ENCODE data around the gene FLT3.

Gene FLT3

GRCh38 chr13:28001049-28001448, 99.3 kb downstream of the FLT3 start:
- no peak for DNase-seq

DNA sequence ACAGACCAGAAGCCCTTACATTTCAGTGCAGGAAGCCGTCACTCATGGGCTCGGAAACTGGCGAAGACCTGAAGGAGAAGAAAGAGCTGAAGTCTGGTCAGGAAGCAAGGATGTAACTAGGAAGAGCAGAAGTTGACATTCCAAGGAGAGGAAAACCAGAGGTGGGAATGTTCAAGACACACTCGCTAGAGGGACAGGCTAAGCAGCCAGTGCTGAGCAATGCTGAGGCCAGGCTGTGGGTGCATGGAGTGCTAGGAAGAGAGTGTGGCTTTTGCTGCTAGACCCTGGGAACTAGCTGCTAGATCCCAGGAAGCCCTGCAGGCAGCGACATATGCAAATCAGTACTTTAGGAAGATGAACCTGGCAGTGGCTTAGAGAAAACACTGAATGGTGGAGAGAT, 99.8 kb downstream of the FLT3 start:
- DNase-seq = no peak

GRCh38 chr13:27997904-27998522, 102.4 kb downstream of the FLT3 start:
- DNase-seq = peak; percentile 9

DNA sequence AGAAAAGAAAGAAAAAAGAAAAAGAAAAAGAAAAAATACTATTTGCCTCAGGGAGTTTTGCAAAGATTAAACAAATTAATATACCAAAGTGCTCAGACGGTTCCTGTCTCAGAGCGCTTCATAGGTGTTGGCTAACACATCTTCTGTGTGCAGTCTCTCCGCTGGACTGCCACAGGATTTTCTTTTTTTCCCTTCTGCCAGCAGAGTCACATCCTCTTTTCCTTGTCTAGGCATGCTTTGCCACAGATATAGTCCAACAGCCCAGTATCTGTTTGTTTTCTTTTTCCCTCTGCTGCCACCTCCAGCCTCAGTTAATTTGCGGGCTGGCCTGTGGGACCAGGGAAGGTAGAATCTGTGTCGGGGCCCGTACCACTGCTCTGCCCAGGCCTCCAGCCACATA, 108.5 kb downstream of the FLT3 start:
- no peak for DNase-seq

DNA sequence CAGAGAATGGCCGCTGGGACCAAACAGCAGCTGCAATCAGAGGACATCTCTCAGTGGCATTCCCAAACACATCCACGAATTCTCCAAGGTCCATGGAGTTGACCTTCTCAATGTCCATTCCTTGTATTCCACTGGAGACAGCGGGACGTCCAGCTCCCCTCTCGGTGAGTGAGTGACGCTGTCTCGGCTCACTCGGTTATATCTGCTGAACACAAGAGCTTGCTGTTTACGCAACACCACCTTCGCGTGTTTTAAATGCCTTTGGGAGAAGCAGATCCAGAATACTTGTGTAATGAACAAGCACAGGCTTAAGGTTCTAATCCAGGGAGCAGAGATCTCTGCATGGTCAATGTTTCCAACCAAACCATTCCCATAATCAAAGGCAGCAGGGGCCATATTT, 111.9 kb downstream of the FLT3 start, which contains the start of gene URAD:
Gene URAD (minus strand): TSS at position 174 of the 400 bp plus-strand sequence. CDS start 56 bp downstream, at position 118.
- DNase-seq = no peak

GRCh38 chr13:27985600-27985999, 114.8 kb downstream of the FLT3 start:
- no peak for DNase-seq

GRCh38 chr13:27982361-27982760, 118.0 kb downstream of the FLT3 start:
- no peak for DNase-seq

GRCh38 chr13:27981006-27981708, 119.2 kb downstream of the FLT3 start:
- no peak for DNase-seq

DNA sequence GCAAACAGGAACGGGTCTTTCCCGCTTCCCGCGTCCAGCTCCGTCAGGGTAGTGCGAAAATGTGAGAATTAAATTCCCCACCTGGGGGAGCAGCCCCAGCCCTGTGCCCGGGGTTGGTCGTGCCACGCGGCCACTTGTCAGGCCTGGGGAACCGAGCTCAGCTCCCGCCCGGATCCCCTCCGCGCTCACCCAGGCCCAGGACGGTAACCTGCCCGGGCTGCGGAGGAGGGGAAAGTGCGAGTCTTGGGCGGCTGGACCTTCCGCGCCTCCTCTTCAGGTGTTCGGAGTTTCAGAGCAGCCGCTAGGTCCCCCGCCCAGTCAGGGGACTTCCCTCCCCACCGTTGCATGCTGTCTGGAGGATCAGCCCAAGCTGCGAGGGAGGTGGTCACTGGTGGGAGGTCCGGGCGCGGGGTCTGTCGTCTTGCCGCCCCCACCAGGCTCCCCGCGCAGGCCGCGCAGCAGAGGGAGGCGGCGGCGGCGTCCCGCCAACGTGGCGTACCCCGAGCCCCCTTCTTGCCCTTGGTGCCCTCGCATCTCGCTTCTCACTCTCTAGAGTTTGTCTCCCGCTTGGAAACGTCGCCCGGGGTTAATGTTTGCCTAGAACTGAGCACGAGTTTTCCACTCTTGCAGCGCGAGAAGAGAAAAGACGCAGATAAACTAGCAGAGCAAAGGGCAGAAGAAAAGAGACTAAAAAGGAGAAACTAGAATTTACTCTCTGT, 119.9 kb downstream of the FLT3 start:
- no peak for DNase-seq

GRCh38 chr13:27979765-27980279, 120.6 kb downstream of the FLT3 start:
- no peak for DNase-seq

DNA sequence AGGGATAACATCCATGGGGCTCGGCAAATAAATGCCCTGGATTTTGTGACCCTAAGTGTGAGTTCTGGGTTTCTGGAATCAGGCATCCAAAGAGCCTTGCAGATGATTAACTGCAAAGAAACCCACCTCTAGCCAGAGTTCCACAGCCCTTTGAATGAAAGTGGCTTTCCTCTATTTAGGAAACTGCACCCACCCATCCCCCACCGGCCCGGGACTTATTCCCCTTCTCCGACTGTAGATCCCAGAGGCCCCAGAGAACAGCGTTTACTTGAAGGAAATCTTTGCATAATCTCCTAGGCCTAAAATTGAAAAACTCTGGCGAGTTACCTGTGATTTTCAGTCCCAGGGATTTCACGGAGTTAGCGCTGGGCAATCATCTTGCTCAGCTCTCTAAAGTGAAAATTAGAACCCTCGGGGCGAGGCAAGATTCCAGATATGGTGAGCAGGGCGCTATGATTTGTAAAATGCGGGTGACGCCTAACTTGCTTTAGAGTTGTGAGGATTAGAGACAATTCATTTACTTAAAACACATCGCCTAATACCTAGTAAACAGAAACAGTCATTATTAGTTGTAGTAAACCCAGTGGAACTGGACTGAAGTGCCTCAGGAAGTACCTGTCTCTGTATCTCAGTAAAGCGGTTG, 121.3 kb downstream of the FLT3 start:
- no peak for DNase-seq

DNA sequence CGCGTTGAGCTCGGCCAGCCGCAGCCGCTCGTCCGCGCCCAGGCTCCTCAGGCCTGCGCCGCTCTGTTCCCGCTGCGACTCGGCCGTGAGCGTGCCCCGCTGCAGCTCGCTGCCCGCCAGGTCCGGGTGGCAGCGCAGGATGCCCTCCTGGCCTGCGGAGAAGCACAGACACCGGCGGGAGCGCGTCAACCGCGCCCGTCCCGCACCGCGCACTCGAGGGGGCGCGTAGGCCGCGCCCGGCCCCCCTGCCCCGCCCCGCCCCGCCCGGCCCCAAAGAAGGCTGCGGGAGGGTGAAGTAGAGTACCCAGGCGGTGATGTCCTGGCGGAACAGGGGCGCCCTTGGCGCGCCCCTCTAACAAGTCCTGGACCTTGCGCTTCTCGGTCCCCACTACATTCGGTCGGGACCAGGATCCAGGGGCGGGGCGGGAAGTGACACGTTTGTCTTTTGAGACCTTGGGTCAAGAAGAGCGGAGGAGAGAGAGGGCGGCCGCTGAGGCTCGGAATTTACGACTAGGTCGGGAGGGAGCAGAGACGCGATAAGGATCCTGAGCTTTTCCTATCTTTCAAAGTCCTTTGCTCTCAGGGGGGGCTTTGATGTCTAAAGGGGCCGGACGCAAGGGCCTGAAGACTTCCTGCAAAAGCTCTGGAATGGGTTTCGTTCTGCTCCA, 121.9 kb downstream of the FLT3 start:
- DNase-seq = no peak

- no peak for DNase-seq
These were observed 122.7 kb downstream of the FLT3 start for GRCh38 chr13:27977476-27978300.

DNA sequence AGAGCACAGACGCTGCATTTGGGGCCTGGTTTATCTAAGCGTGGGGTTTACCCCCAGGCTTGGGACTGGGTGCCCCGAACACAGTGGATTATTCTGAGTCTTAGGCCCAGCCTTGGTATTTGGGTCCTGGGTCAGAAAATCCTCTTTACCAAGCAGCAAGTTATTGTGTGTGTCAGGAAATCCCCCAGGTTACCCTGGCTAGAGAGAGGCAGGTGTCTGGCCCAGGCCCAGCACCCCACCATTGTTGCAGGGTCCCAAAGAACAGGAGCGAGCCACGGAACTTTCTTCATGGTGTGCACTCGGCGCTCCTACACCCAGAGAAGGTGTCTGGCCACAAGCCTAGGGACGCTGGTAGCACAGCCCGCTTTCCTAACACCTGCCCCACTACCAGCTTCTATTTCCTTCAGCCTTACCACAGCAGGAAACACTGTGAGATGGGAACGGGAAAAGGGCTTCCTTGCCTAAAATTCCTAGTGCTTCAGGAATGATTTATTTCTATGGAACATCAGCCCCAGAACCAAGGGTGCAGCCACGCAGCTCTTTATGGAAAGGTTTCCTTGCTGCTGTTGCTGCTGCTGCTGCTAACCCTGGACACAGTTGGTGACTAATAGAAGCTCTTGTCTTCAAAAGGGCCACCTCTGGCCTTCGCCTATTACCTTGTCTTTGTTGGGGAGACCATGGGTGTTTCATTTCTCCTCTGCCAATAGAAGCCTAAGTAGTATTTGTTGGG, 123.8 kb downstream of the FLT3 start:
- DNase-seq = no peak

GRCh38 chr13:27975564-27976361, 124.6 kb downstream of the FLT3 start:
- DNase-seq = no peak

DNA sequence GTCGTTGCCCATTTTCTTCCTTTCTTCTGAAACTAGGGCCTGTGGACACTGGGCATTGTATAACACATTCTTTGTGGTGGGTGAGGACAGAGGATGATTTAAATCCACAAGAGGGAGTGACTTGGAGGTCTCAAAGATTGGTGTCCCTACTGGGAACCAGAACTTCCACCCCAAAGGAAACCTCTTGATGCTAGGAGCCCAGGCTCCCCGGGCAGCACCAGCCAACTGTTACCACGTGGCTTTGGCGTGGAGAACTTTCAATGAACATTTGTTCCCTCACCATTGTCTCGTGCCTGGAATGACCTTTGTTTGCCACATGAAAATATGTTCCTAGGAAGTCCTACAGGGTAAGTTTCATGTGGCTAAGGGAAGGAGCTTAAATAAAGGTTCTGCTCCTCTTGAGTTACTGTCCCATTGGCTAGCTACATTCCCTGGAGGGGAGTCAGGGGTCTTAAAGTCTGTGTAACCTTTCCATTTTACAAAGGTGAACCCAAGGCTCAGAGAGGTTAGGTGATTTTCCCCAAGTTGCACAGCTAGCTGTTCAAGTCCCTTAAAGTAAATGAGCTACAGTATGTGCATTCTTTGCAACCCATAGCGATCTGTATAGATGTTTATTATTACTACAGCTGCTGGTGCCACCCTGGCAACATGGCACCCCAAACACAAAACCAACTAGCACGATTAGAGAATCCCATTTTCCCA, 126.3 kb downstream of the FLT3 start:
- DNase-seq = no peak

DNA sequence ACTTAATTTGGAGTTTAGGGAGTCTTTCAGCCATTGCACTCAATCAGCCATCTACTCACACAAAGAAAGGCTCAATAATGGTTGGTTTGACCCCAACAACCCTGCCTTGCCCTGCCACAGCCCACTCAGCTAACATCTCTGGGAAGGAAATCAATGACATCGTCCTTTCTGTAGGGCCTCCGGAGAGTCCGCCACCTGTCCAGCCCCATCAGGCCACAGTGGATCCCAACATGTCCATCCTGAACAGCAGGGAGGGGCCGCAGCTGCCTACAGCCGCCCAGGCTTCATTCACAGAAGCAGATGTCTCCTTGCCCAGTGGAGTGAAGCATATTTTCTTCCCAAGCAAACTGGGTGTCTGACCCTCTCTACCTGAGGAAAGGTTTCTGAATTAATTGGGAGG, 127.1 kb downstream of the FLT3 start:
- no peak for DNase-seq

GRCh38 chr13:27972478-27972820, 127.9 kb downstream of the FLT3 start:
- DNase-seq = no peak

DNA sequence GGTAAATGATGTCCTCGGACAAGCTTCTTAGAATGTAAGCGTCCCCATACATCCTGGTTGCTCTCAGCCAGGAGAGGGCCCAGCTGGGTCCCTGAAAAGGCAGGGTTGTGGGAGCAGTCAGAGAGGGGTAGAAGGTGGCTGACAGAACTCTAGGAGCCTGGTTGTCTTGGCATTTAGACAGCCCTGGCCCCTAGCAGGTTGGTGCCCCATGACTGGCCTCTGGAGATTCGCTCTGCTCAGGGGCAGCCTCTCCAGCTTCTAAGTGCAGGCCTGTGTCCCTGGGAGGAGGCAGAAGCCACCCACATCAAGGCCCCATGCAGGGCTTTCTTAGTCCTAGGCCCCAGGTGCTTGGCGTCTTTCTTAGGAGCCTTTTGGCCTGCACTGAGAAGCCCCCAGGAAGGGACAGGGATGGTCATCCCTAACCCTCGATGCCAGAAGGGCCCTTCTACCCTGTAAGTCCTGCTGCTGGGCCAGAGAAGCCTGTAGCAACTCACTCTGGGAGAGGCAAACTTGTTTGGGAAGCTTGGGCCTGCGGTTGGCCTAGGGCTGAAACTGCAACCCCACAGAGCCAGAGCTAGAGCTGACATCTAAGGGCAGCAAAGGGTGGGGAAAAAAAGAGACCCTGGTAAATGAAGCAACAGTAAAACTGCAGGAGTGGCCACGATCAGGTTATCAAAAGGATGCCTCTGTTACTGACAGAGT, 128.4 kb downstream of the FLT3 start:
- no peak for DNase-seq

Measured in NCI-H345 (cell line).